Loucy (cell line): ENCODE data around the gene ZNF536.

Experiments used
- H2AFZ ChIP-seq: fragments of 200-600 bp; sonication (generic); 2 replicates; pipeline ENCODE4 v1.6.0; 2016; ENCODE audit warnings: antibody characterized with exemption, mild to moderate bottlenecking, low read length, moderate library complexity
- H3F3A ChIP-seq: fragments of 200-600 bp; 2 replicates; pipeline ENCODE4 v1.6.0; 2016; ENCODE audit warnings: antibody characterized with exemption, low read depth, mild to moderate bottlenecking
- H3K27me3 ChIP-seq: fragments of 200-600 bp; sonication (generic); 2 replicates; pipeline ENCODE4 v1.6.1; 2014; ENCODE audit warnings: low read length, mild to moderate bottlenecking; ENCODE audit not compliant: insufficient read depth, poor library complexity, severe bottlenecking
- H3K36me3 ChIP-seq: fragments of 200-600 bp; sonication (generic); 2 replicates; pipeline ENCODE4 v1.6.1; 2016; ENCODE audit warnings: low read length; ENCODE audit not compliant: insufficient read depth
- H3K4me1 ChIP-seq: fragments of 200-600 bp; sonication (generic); 2 replicates; pipeline ENCODE4 v1.5.1; 2014; ENCODE audit warnings: low read length, mild to moderate bottlenecking; ENCODE audit not compliant: insufficient read depth, poor library complexity, severe bottlenecking
- H3K4me2 ChIP-seq: fragments of 200-600 bp; sonication (generic); 2 replicates; pipeline ENCODE4 v1.6.0; 2014; ENCODE audit warnings: antibody characterized with exemption, low read length, low read depth, mild to moderate bottlenecking; ENCODE audit not compliant: poor library complexity, severe bottlenecking
- H3K4me3 ChIP-seq: fragments of 200-600 bp; sonication (generic); 2 replicates; pipeline ENCODE4 v1.5.1; 2014; ENCODE audit warnings: low read length, mild to moderate bottlenecking, mixed read lengths; ENCODE audit not compliant: poor library complexity, severe bottlenecking
- H3K79me2 ChIP-seq: fragments of 200-600 bp; sonication (generic); 2 replicates; pipeline ENCODE4 v1.6.1; 2014; ENCODE audit warnings: low read length; ENCODE audit not compliant: insufficient read depth
- H3K9ac ChIP-seq: fragments of 200-600 bp; sonication (generic); 2 replicates; pipeline ENCODE4 v1.6.0; 2014; ENCODE audit warnings: mild to moderate bottlenecking, low read depth, low read length, moderate library complexity; ENCODE audit not compliant: poor library complexity, severe bottlenecking
- H3K9me2 ChIP-seq: fragments of 200-600 bp; sonication (generic); replicated peaks from 2 replicates; pipeline ENCODE4 v1.6.1; 2016; ENCODE audit warnings: low read depth, low read length, mixed read lengths
- H3K9me3 ChIP-seq: fragments of 200-600 bp; sonication (generic); 2 replicates; pipeline ENCODE4 v1.6.1; 2014; ENCODE audit warnings: mild to moderate bottlenecking, antibody characterized with exemption, low read length, low read depth; ENCODE audit not compliant: insufficient read depth
- H4K20me1 ChIP-seq: fragments of 200-600 bp; sonication (generic); 2 replicates; pipeline ENCODE4 v1.6.0; 2014; ENCODE audit warnings: antibody characterized with exemption, low read length, mild to moderate bottlenecking; ENCODE audit not compliant: insufficient read depth, poor library complexity, severe bottlenecking
- EZH2phosphoT487 ChIP-seq: fragments of 200-600 bp; IDR thresholded peaks from 2 replicates; pipeline ENCODE4 v1.6.1; 2018; ENCODE audit warnings: antibody characterized with exemption, mild to moderate bottlenecking, moderate library complexity, borderline replicate concordance
- TF ChIP-seq, protein P1 (sequence below): fragments of 200-600 bp; sonication (generic); conservative IDR thresholded peaks from 2 replicates; pipeline ENCODE4 v1.5.1; 2014; ENCODE audit warnings: mild to moderate bottlenecking, antibody characterized with exemption, low read length

The ZNF536 gene

DNA sequence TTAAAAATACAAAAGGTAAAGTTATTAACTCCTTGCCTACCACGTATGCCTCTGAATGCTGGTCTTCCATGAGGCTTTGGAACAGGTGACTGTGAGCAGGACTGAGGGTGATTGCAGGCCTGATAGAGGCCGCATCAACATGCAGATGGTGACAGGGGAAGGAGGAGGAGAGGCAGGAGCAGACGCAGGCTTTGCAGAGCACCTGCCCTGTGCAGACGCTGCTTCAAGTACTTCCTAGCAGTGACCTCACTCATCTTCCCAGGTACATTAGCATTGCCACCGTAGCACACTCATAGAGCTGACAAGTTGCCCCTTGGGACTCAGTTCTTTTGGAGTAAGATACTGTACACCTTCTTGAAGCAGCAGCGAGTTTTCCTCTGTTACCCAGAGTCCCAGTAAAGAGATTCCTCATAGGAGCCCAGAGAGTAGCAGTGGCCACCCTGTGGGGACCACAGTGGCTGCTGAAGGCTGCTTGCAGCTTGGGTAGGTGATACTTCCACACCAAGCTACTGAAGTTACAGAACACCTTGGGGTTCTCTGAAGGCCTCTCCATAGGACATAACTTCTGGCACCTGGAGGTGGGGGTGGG, 56.0 kb downstream of the ZNF536 start:
- TF ChIP-seq, protein P1, sequence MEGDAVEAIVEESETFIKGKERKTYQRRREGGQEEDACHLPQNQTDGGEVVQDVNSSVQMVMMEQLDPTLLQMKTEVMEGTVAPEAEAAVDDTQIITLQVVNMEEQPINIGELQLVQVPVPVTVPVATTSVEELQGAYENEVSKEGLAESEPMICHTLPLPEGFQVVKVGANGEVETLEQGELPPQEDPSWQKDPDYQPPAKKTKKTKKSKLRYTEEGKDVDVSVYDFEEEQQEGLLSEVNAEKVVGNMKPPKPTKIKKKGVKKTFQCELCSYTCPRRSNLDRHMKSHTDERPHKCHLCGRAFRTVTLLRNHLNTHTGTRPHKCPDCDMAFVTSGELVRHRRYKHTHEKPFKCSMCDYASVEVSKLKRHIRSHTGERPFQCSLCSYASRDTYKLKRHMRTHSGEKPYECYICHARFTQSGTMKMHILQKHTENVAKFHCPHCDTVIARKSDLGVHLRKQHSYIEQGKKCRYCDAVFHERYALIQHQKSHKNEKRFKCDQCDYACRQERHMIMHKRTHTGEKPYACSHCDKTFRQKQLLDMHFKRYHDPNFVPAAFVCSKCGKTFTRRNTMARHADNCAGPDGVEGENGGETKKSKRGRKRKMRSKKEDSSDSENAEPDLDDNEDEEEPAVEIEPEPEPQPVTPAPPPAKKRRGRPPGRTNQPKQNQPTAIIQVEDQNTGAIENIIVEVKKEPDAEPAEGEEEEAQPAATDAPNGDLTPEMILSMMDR: no peak
- TF ChIP-seq EZH2phosphoT487: no peak
- no peak overlapping the region for H3K4me3 ChIP-seq

DNA sequence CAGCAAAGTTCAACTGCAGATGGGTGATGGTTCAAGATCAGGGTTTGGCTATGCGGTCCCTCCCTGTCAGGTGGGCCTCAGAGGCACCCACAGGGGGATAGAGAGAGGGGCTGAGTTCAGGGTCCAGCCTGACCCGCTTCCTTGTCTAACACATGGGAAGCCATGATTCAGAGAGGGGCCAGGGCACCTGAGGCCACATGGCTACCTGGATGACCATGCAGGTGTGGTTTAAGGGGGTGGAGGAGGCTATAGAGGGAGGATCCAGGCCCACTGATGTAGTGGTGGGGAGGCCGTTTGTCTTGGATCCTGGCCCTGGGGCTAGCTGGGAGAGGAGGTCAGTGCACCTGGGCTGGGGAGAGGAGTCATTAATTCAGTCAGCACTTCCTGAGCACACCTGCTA, 56.7 kb downstream of the ZNF536 start:
- Histone ChIP-seq H3K9ac (no peak overlapping the region), H3K9me2 (no peaks in the 10 kb centered on the region), H3K4me3 (no peak overlapping the region), H3K36me3 (no peaks in the 10 kb centered on the region), H3K4me2 (no peak overlapping the region), H3K9me3 (no peaks in the 10 kb centered on the region), H3K79me2 (no peaks in the 10 kb centered on the region), H3K4me1 (no peaks in the 10 kb centered on the region), H3F3A (no peaks in the 10 kb centered on the region), H3K27me3 (no peaks in the 10 kb centered on the region), H2AFZ (no peak overlapping the region), H4K20me1 (no peaks in the 10 kb centered on the region)
- TF ChIP-seq EZH2phosphoT487: no peak
- TF ChIP-seq, protein P1: no peak

More for the DNA sequence above, 56.0 kb downstream of the ZNF536 start:
- Histone ChIP-seq H3K9ac (no peak overlapping the region), H3F3A (no peaks in the 10 kb centered on the region), H4K20me1 (no peaks in the 10 kb centered on the region), H3K4me1 (no peaks in the 10 kb centered on the region), H2AFZ (no peak overlapping the region), H3K9me3 (no peaks in the 10 kb centered on the region), H3K27me3 (no peaks in the 10 kb centered on the region), H3K79me2 (no peaks in the 10 kb centered on the region), H3K9me2 (no peaks in the 10 kb centered on the region), H3K36me3 (no peaks in the 10 kb centered on the region), H3K4me2 (no peak overlapping the region)

GRCh38 chr19:30430206-30430734, 58.1 kb downstream of the ZNF536 start:
- Histone ChIP-seq H2AFZ (no peak overlapping the region), H3K9me3 (no peaks in the 10 kb centered on the region), H3K4me3 (no peak overlapping the region), H4K20me1 (no peaks in the 10 kb centered on the region), H3K9ac (no peak overlapping the region), H3K4me1 (no peaks in the 10 kb centered on the region), H3K4me2 (no peak overlapping the region), H3K27me3 (no peaks in the 10 kb centered on the region), H3F3A (no peaks in the 10 kb centered on the region), H3K9me2 (no peaks in the 10 kb centered on the region), H3K79me2 (no peaks in the 10 kb centered on the region), H3K36me3 (no peaks in the 10 kb centered on the region)
- no peak for TF ChIP-seq EZH2phosphoT487
- TF ChIP-seq, protein P1: no peak
